ENCODE results near the gene XNDC1N.

Gene XNDC1N

GRCh38 chr11:71927820-71928736 lies at the start of gene XNDC1N:
Gene XNDC1N, minus strand, starts transcription at chr11:71928594. Its CDS starts 5,241 bp downstream, at chr11:71923353.
- peak; percentile 97 for DNase-seq

GRCh38 chr11:71977743-71978418 lies 49.5 kb upstream of the XNDC1N start:
- no peak for DNase-seq

GRCh38 chr11:71977090-71977489 lies 48.7 kb upstream of the XNDC1N start:
- DNase-seq: no peak

- no peak for DNase-seq
Observed at GRCh38 chr11:71976551-71976950, 48.2 kb upstream of the XNDC1N start.

GRCh38 chr11:71971680-71972079 lies 43.3 kb upstream of the XNDC1N start:
- no peak for DNase-seq

- DNase-seq: peak; percentile 66
Observed at GRCh38 chr11:71964641-71965040, 36.2 kb upstream of the XNDC1N start.

- DNase-seq: no peak
Observed at GRCh38 chr11:71963468-71963867, 35.1 kb upstream of the XNDC1N start.

GRCh38 chr11:71962428-71963038 lies 34.1 kb upstream of the XNDC1N start:
- peak; percentile 82 for DNase-seq

- no peak for DNase-seq
Observed at GRCh38 chr11:71955898-71956456, 27.6 kb upstream of the XNDC1N start.

- DNase-seq: no peak
Observed at GRCh38 chr11:71951741-71952310, 23.4 kb upstream of the XNDC1N start.

- DNase-seq: no peak
Observed at GRCh38 chr11:71949034-71949433, 20.6 kb upstream of the XNDC1N start.

GRCh38 chr11:71948314-71949027 lies 20.1 kb upstream of the XNDC1N start:
- DNase-seq: peak; percentile 56

- DNase-seq: no peak
Observed at GRCh38 chr11:71947498-71947897, 19.1 kb upstream of the XNDC1N start.

- DNase-seq: peak; percentile 81
Observed at GRCh38 chr11:71946144-71946571, 17.8 kb upstream of the XNDC1N start.

- DNase-seq: no peak
Observed at GRCh38 chr11:71940561-71941219, 12.3 kb upstream of the XNDC1N start.

GRCh38 chr11:71937826-71938225 lies 9.4 kb upstream of the XNDC1N start:
- no peak for DNase-seq

- no peak for DNase-seq
Observed at GRCh38 chr11:71936825-71937224, 8.4 kb upstream of the XNDC1N start.

GRCh38 chr11:71935338-71935925 lies 7.0 kb upstream of the XNDC1N start:
- no peak for DNase-seq

- DNase-seq: no peak
Observed at GRCh38 chr11:71934213-71934612, 5.8 kb upstream of the XNDC1N start.

GRCh38 chr11:71933141-71933933 lies 4.9 kb upstream of the XNDC1N start:
- peak; percentile 12 for DNase-seq
